OCI-LY3 (cell line): ENCODE results near the gene KPNB1.

ENCODE experiments used
- EZH2phosphoT487 ChIP-seq: fragments of 200-600 bp; shearing (Covaris generic); IDR thresholded peaks from 2 replicates; pipeline ENCODE4 v1.6.1; 2018; ENCODE audit warnings: antibody characterized with exemption, mixed run types, low read depth
- TF ChIP-seq, protein P1 (sequence below): fragments of 200-600, 300-600 bp; sonication (generic); IDR thresholded peaks from 2 replicates; pipeline ENCODE4 v1.5.1; 2014; ENCODE audit warnings: antibody characterized with exemption, low read length, low read depth

GRCh38 chr17:47686664-47687327 is 37.1 kb downstream of the KPNB1 start:
- TF ChIP-seq EZH2phosphoT487: no peak
- TF ChIP-seq, protein P1, sequence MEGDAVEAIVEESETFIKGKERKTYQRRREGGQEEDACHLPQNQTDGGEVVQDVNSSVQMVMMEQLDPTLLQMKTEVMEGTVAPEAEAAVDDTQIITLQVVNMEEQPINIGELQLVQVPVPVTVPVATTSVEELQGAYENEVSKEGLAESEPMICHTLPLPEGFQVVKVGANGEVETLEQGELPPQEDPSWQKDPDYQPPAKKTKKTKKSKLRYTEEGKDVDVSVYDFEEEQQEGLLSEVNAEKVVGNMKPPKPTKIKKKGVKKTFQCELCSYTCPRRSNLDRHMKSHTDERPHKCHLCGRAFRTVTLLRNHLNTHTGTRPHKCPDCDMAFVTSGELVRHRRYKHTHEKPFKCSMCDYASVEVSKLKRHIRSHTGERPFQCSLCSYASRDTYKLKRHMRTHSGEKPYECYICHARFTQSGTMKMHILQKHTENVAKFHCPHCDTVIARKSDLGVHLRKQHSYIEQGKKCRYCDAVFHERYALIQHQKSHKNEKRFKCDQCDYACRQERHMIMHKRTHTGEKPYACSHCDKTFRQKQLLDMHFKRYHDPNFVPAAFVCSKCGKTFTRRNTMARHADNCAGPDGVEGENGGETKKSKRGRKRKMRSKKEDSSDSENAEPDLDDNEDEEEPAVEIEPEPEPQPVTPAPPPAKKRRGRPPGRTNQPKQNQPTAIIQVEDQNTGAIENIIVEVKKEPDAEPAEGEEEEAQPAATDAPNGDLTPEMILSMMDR: no peak
